Endothelial cell of umbilical vein (primary cell): ENCODE measurements around the gene MYRFL. TPM values are rescaled to one million over a fixed set of nuclear protein-coding genes. Genes with fewer than 3 reads are reported as not detected.

Source experiments
- BruUV-seq: library from RNA; stranded (reverse); fragments of 400-500 nt; replicated peaks from 2 replicates; lab custom pipeline; 2021; lab: Mats Ljungman, UMichigan
- CTCF ChIA-PET: fragments of 300-600, 350-600 bp; sonication (Branson Sonifier 250); formaldehyde crosslinking; loops from one replicate; lab custom pipeline; 2021; ENCODE audit warnings: antibody characterized with exemption, inconsistent platforms; lab: Charles Lee
- POLR2A ChIA-PET: fragments of 300-600, 350-600 bp; sonication (Branson Sonifier 250); formaldehyde crosslinking; loops from one replicate; lab custom pipeline; 2021; ENCODE audit warnings: antibody characterized with exemption, inconsistent platforms; lab: Charles Lee
- DNase-seq: peaks from one replicate; pipeline ENCODE4 v3.0.0-alpha.2; 2011; ENCODE audit warnings: low read depth, low spot score
- FAIRE-seq: peaks from 2 replicates; lab custom pipeline; 2011; peaks lifted over from hg19 to GRCh38; lab: Jason Lieb, UNC
- H2AFZ ChIP-seq: 2 replicates; pipeline ENCODE4 v1.6.0; 2012; ENCODE audit warnings: low read depth, low read length, control low read depth, inconsistent platforms
- H3K27ac ChIP-seq: 2 replicates; pipeline ENCODE4 v1.5.1; 2011; ENCODE audit warnings: low read depth, mild to moderate bottlenecking, control low read depth, low read length, moderate library complexity; ENCODE audit not compliant: insufficient read depth
- H3K27me3 ChIP-seq, 2 experiments: 2 replicates each; pipeline versions ENCODE4 v1.6.0 to v1.6.1; 2011; ENCODE audit warnings: low read length in 2 of 2, mixed read lengths in 1 of 2; ENCODE audit not compliant: control insufficient read depth in 2 of 2, insufficient read depth in 2 of 2
- H3K36me3 ChIP-seq, 2 experiments: 2 replicates in 1 of 2; 3 replicates in 1 of 2; pipeline ENCODE4 v1.5.1; 2011; ENCODE audit warnings: low read length in 2 of 2, mild to moderate bottlenecking in 1 of 2, moderate library complexity in 1 of 2; ENCODE audit not compliant: control insufficient read depth in 2 of 2, insufficient read depth in 2 of 2; ENCODE audit errors: extremely low read depth in 1 of 2
- H3K4me1 ChIP-seq: 3 replicates; pipeline ENCODE4 v1.5.1; 2011; ENCODE audit warnings: mild to moderate bottlenecking, low read length; ENCODE audit not compliant: control insufficient read depth, insufficient read depth; ENCODE audit errors: extremely low read depth
- H3K4me2 ChIP-seq: 2 replicates; pipeline ENCODE4 v1.6.1; 2011; ENCODE audit warnings: low read length, control low read depth, mixed read lengths; ENCODE audit not compliant: insufficient read depth
- H3K4me3 ChIP-seq, 3 experiments: fragments of 200-600 bp in 1 of 3; sonication (generic), shearing (Covaris generic) in 1 of 3; replicated peaks in 1 of 3; 2 replicates each; pipeline ENCODE4 v1.5.1; 2011 to 2016; ENCODE audit warnings: control low read depth in 3 of 3, low read length in 3 of 3, mild to moderate bottlenecking in 2 of 3, inconsistent platforms in 1 of 3, low read depth in 1 of 3, moderate library complexity in 1 of 3; ENCODE audit not compliant: insufficient read depth in 1 of 3
- H3K79me2 ChIP-seq: 2 replicates; pipeline ENCODE4 v1.6.0; 2012; ENCODE audit warnings: low read length, inconsistent platforms; ENCODE audit not compliant: control insufficient read depth, insufficient read depth
- H3K9ac ChIP-seq: replicated peaks from 2 replicates; pipeline ENCODE3; 2011; ENCODE audit warnings: low read length, control low read depth; ENCODE audit not compliant: insufficient read depth; ENCODE audit errors: extremely low read depth
- H3K9me1 ChIP-seq: replicated peaks from 3 replicates; pipeline ENCODE4 v1.6.0; 2011; ENCODE audit warnings: mild to moderate bottlenecking, low read length; ENCODE audit not compliant: control insufficient read depth, insufficient read depth; ENCODE audit errors: extremely low read depth
- H3K9me3 ChIP-seq: replicated peaks from 2 replicates; pipeline ENCODE4 v1.5.1; 2012; ENCODE audit warnings: low read length, inconsistent platforms; ENCODE audit not compliant: control insufficient read depth, insufficient read depth
- H4K20me1 ChIP-seq: replicated peaks from 2 replicates; pipeline ENCODE3; 2011; ENCODE audit warnings: mild to moderate bottlenecking, low read length; ENCODE audit not compliant: control insufficient read depth, insufficient read depth; ENCODE audit errors: extremely low read depth
- CTCF ChIP-seq, 2 donors: IDR thresholded peaks; 1 replicate in 1 of 2; 2 replicates in 1 of 2; pipeline ENCODE4 v1.5.1; 2011; ENCODE audit warnings: low read length in 2 of 2, mild to moderate bottlenecking in 2 of 2, moderate library complexity in 2 of 2, control low read depth in 1 of 2, inconsistent platforms in 1 of 2, low read depth in 1 of 2; ENCODE audit not compliant: insufficient read depth in 1 of 2; ENCODE audit errors: extremely low read depth in 1 of 2
- EZH2 ChIP-seq: IDR thresholded peaks from 2 replicates; pipeline ENCODE4 v1.6.1; 2012; ENCODE audit warnings: borderline replicate concordance, low read depth, mild to moderate bottlenecking, moderate library complexity, low read length, inconsistent platforms; ENCODE audit not compliant: severe bottlenecking
- FOS ChIP-seq: IDR thresholded peaks from 2 replicates; pipeline ENCODE4 v1.6.1; 2011; ENCODE audit warnings: mild to moderate bottlenecking, low read length, moderate library complexity, borderline replicate concordance; ENCODE audit not compliant: insufficient read depth
- GATA2 ChIP-seq: IDR thresholded peaks from 2 replicates; pipeline ENCODE4 v1.7.0; 2011; ENCODE audit warnings: low read depth, mild to moderate bottlenecking, moderate library complexity, mixed read lengths, low read length; ENCODE audit not compliant: insufficient read length, insufficient read depth
- JUN ChIP-seq: IDR thresholded peaks from 2 replicates; pipeline ENCODE4 v1.6.1; 2011; ENCODE audit warnings: borderline replicate concordance, low read depth; ENCODE audit not compliant: insufficient read length, insufficient read depth
- MYC ChIP-seq: IDR thresholded peaks from one replicate; pipeline ENCODE4 v1.6.1; 2011; ENCODE audit warnings: mild to moderate bottlenecking, low read depth, low read length
- dilution Hi-C: fragments of 300-500 bp; cut with MboI; formaldehyde crosslinking; loops from one replicate; pipeline ENCODE4 v1.15.0; 2019; ENCODE audit warnings: low sequenced_read_pairs; ENCODE audit not compliant: extremely low pct_ligation_motif_present
- intact Hi-C: fragments of 100-400 bp; cut with micrococcal nuclease; formaldehyde crosslinking; loops from one replicate; pipeline ENCODE4 v1.10.0; 2022
- polyA plus RNA-seq, 4 experiments: library from polyadenylated mRNA; depleted of rRNA in 3 of 4; stranded (reverse) in 3 of 4; unstranded in 1 of 4; fragments of >200 nt; gene quantifications; 2 replicates each; pipeline versions ENCODE4 v1.2.1 to v1.2.3, GENCODE V29; 2011 to 2012; ENCODE audit warnings: missing spikeins in 1 of 4
- total RNA-seq: library from RNA; stranded (reverse); gene quantifications from 2 replicates; pipeline ENCODE4 v1.2.3, GENCODE V29; 2021
- TF ChIP-seq, protein P1 (sequence below): IDR thresholded peaks from 2 replicates; pipeline ENCODE4 v1.6.1; 2011; ENCODE audit not compliant: insufficient read depth, insufficient read length

Gene MYRFL
- total and polyA plus RNA-seq, 2 donors (not counting 3 experiments of a cell fraction or from before 2014, with no cell fraction given): not detected

GRCh38 chr12:69929531-69929930 is 104.5 kb downstream of the MYRFL start:
- CTCF ChIA-PET: interaction anchor here (1.0 to 1.2 kb wide), 2 partner anchors 9 to 29 kb away, joined by 3 to 4 read pairs; no protein-coding TSS in a partner anchor
- H3K27me3 ChIP-seq: peaks cover 0 to 4% of the 10 kb centered on the region in 2 experiments
- no peak for TF ChIP-seq CTCF (IDR thresholded peaks at IDR 0.05; ENCODE audit: extremely low read depth in 1 of 2, insufficient read depth in 1 of 2, low read depth in 1 of 2, low read length in 2 of 2)
- TF ChIP-seq FOS: no peak
- TF ChIP-seq, protein P1, sequence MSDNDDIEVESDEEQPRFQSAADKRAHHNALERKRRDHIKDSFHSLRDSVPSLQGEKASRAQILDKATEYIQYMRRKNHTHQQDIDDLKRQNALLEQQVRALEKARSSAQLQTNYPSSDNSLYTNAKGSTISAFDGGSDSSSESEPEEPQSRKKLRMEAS: no peak
- no peak for TF ChIP-seq GATA2
- no peak for TF ChIP-seq EZH2
- TF ChIP-seq JUN: no peak
- no peak for TF ChIP-seq MYC
- no peak for FAIRE-seq
- no peaks in the 10 kb centered on the region for H3K9me1 ChIP-seq
- BruUV-seq: no TSS peak
- no peak overlapping the region for H3K4me3 ChIP-seq
- POLR2A ChIA-PET: no interaction called here
- no peak overlapping the region for H3K4me2 ChIP-seq
- H2AFZ ChIP-seq: no peak overlapping the region
- dilution Hi-C loops: no loop called here
- intact Hi-C loops: no loop called here
- H3K4me1 ChIP-seq: no peaks in the 10 kb centered on the region
- H4K20me1 ChIP-seq: no peaks in the 10 kb centered on the region
- H3K9me3 ChIP-seq: no peaks in the 10 kb centered on the region
- no peak overlapping the region for H3K27ac ChIP-seq
- H3K36me3 ChIP-seq: no peaks in the 10 kb centered on the region
- no peak overlapping the region for H3K9ac ChIP-seq
- H3K79me2 ChIP-seq: no peaks in the 10 kb centered on the region
- no peak for DNase-seq
